SKM-1 treated with dmso at 0.1 percent for 144 hours (cell line): ENCODE results near the gene PTPRCAP.
"Not testable (repeated sequence)": the region's sequence is repeated elsewhere in the genome, so short reads cannot be mapped to it uniquely, and the experiment has no call there.

Experiments used
- DNase-seq: peaks from one replicate; lab custom pipeline; 2025; ENCODE audit not compliant: unreplicated experiment; lab: John Stamatoyannopoulos, UW

PTPRCAP gene

GRCh38 chr11:67428052-67429001 is 9.2 kb downstream of the PTPRCAP start, which contains the start of gene RPS6KB2:
Gene RPS6KB2, plus strand, starts transcription at chr11:67428494. Its CDS starts 52 bp downstream, at chr11:67428546.
- DNase-seq, result peak; percentile 93

GRCh38 chr11:67427364-67427859 is 10.1 kb downstream of the PTPRCAP start:
- not testable (repeated sequence) for DNase-seq

GRCh38 chr11:67423891-67424613 is 13.4 kb downstream of the PTPRCAP start:
- DNase-seq, result no peak

GRCh38 chr11:67423466-67423865 is 14.0 kb downstream of the PTPRCAP start:
- no peak for DNase-seq

- DNase-seq, result no peak
Observed at GRCh38 chr11:67422891-67423290, 14.6 kb downstream of the PTPRCAP start.

- DNase-seq, result no peak
Observed at GRCh38 chr11:67421430-67422031, 16.0 kb downstream of the PTPRCAP start.

DNA sequence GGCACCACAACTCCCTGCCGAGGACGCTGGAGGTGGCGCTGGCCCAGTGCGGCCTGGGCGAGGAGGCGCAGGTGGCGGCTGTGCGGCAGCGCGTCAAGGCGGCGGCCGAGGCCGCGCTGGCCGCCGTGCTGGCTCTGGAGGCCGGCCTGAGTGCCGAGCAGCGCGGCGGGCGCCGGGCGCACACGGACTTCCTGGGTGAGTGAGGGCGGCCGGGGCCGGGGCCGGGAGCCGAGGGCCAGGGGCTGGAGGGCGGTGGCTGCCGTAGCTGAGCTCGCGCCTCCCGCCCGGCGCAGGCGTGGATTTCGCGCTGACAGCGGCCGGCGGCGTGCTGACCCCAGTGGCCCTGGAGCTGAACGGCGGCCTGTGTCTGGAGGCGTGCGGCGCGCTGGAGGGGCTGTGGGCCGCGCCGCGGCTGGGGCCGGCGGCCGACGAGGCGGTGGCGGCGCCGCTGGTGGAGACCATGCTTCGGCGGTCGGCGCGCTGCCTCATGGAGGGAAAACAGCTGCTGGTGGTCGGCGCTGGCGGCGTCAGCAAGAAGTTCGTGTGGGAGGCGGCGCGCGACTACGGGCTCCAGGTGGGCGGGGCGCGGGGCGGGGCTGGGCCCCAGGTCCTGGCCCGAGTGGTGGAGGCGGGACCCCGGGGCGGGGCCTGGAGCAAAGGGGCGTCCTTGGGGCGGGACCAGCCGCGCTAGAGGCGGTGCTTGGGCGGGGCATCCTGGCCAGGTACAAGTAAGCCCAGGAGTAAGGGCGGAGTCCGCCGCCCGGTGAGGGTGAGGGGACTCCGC is 16.6 kb downstream of the PTPRCAP start:
- peak; percentile 68 for DNase-seq

- no peak for DNase-seq
Observed at GRCh38 chr11:67420147-67420645, 17.3 kb downstream of the PTPRCAP start.

GRCh38 chr11:67419325-67420049 is 18.0 kb downstream of the PTPRCAP start:
- DNase-seq, result no peak

- no peak for DNase-seq
Observed at GRCh38 chr11:67418476-67419281, 18.8 kb downstream of the PTPRCAP start.

- DNase-seq, result no peak
Observed at GRCh38 chr11:67417425-67417824, 20.1 kb downstream of the PTPRCAP start.

GRCh38 chr11:67416416-67417335 is 20.8 kb downstream of the PTPRCAP start:
- DNase-seq, result no peak

GRCh38 chr11:67415501-67416304 is 21.8 kb downstream of the PTPRCAP start, which contains the start of gene CARNS1:
Gene CARNS1, plus strand, starts transcription at chr11:67415678. Its CDS starts 522 bp downstream, at chr11:67416200.
- DNase-seq, result no peak

DNA sequence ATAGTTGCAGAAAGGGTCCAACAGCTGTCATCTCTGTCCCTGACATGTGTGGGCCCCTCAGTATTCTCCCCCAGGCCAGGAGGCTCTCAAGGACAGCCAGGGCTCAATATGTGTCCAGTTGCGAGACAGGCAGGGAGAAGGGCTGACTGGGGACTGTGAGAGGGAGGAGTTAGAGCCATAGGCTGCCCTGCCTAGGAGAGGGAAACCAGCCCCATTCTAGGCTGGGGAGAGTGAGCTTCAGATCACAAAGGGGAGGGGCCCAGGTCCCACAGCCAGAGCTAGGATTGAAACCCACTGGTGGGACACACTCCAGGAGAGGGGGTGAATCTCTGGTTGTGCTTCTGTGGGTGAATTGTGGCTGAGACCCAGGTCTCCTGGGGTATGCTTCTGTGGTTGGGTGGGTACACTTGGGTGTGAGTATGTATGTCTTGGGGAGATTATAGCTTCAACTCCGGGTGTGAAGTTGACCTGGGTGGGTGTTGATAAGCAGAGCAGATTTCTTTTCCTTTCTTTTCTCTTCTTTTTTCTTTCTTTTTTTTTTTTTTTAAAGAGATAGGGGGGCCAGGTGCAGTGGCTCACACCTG is 24.1 kb downstream of the PTPRCAP start:
- no peak for DNase-seq

DNA sequence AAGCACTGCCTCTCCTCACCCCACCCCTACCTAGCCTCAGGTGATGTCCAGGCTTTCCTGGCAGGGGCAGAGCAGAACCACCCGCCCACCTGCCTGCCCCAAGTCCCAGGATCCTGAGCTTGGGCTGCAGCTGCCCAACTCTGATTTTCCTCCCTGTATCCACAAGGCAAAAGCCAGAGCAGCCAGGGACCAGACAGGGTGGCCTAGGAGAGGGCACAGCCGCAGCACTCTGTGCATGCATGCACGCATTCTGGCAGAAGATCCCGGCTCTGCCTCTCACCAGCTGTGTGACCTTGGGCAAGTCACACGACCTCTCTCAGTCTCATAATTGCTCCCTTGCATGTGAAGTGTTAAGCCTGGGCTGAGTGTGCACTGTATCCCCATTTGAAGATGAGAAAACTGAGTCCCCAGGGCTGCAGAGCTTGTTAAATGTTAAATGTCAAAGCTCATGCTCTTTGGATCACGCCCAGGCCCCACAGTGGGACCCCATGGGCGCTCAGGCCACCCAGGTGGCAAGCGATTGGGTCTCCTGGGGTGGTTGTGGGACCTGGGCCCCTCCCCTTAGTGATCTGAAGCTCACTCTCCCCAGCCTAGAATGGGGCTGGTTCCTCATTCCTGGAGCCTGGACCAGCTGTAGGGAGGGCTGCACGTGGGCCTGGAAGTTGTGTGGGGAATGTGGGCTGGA is 24.8 kb downstream of the PTPRCAP start:
- DNase-seq, result no peak

GRCh38 chr11:67411785-67412152 is 25.7 kb downstream of the PTPRCAP start:
- DNase-seq, result no peak
